Endothelial cell (in vitro differentiated cells): ENCODE data around the gene SEC22B. TPM values are rescaled to one million over a fixed set of nuclear protein-coding genes. Genes with fewer than 3 reads are reported as not detected.
"Not testable (repeated sequence)": the region's sequence is repeated elsewhere in the genome, so short reads cannot be mapped to it uniquely, and the experiment has no call there.

ENCODE experiments used
- DNase-seq: peaks from one replicate; pipeline ENCODE4 v3.0.0; 2021; ENCODE audit warnings: low spot score
- H3K27ac Mint-ChIP-seq: one replicate; pipeline ENCODE4 v1.8.0; 2021; ENCODE audit warnings: mixed read lengths, inconsistent platforms; ENCODE audit not compliant: unreplicated experiment
- H3K27me3 Mint-ChIP-seq: one replicate; pipeline ENCODE4 v1.8.0; 2021; ENCODE audit warnings: mild to moderate bottlenecking, moderate library complexity, mixed read lengths, inconsistent platforms; ENCODE audit not compliant: unreplicated experiment
- H3K36me3 Mint-ChIP-seq: one replicate; pipeline ENCODE4 v1.8.0; 2021; ENCODE audit warnings: mild to moderate bottlenecking, low read depth, mixed read lengths, inconsistent platforms; ENCODE audit not compliant: unreplicated experiment
- H3K4me1 Mint-ChIP-seq: one replicate; pipeline ENCODE4 v1.8.0; 2021; ENCODE audit warnings: mild to moderate bottlenecking, mixed read lengths, inconsistent platforms; ENCODE audit not compliant: unreplicated experiment
- H3K4me3 Mint-ChIP-seq: one replicate; pipeline ENCODE4 v1.8.0; 2021; ENCODE audit warnings: mild to moderate bottlenecking, mixed read lengths, inconsistent platforms; ENCODE audit not compliant: unreplicated experiment
- H3K9me3 Mint-ChIP-seq: one replicate; pipeline ENCODE4 v1.8.0; 2021; ENCODE audit warnings: mixed read lengths, inconsistent platforms; ENCODE audit not compliant: unreplicated experiment
- total RNA-seq: library from RNA; stranded (reverse); fragmentation: NEBNext Ultra II Directional; extraction: Animal tissue kit (Norgen Biotek cat#: 25700); gene quantifications from one replicate; pipeline ENCODE4 v1.2.1, GENCODE V29; 2021; ENCODE audit not compliant: unreplicated experiment

SEC22B gene
- total RNA-seq, 1 donor from 2014 or later: 14.0 TPM

GRCh38 chr1:120117371-120118177 lies 58.7 kb downstream of the SEC22B start:
- H3K36me3 Mint-ChIP-seq, H3K9me3 Mint-ChIP-seq, DNase-seq, H3K4me3 Mint-ChIP-seq, H3K27ac Mint-ChIP-seq, H3K27me3 Mint-ChIP-seq, H3K4me1 Mint-ChIP-seq: not testable (repeated sequence)

DNA sequence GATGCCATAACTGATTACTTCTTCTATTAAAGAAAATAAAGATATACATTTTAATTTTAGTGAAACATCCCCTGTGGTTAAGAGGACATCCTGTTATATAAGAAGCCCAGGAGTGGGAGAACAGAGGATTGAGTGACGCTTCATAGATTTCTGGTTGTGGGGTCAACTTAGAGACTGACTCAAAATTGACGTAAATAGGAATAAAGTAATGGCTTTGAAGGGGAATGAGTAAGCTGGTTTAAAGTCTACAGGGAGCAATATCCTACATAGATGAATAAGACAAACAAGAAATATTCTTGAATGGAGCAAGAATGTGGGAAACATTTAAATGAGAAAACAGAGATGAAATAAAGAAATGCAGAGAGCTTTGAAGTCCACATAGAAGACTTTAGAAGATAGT lies 60.2 kb downstream of the SEC22B start:
- not testable (repeated sequence) for H3K4me1 Mint-ChIP-seq, DNase-seq, H3K27me3 Mint-ChIP-seq, H3K27ac Mint-ChIP-seq, H3K36me3 Mint-ChIP-seq, H3K4me3 Mint-ChIP-seq, H3K9me3 Mint-ChIP-seq

DNA sequence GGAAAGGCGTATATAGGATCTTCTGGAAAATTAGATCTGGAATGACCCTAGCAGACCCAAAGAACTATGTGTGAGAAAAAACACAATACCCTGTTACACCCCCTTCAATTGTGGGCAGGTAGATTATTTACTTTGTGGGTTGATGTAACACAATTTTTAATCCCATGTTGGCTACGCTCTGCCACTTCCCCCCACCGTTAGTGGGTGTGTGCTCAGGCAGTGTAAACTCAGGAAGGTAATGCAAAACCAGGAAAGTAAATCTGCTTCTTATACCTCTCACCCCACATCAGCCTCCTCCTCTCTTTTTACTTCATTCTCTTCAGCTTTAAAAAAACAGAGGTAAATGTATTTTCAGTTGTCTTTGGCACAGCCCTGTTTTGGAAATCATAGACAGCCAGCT lies 63.2 kb downstream of the SEC22B start:
- not testable (repeated sequence) for H3K9me3 Mint-ChIP-seq, H3K4me1 Mint-ChIP-seq, DNase-seq, H3K36me3 Mint-ChIP-seq, H3K27me3 Mint-ChIP-seq, H3K27ac Mint-ChIP-seq, H3K4me3 Mint-ChIP-seq

- not testable (repeated sequence) for H3K27ac Mint-ChIP-seq, H3K36me3 Mint-ChIP-seq, H3K4me3 Mint-ChIP-seq, H3K4me1 Mint-ChIP-seq, H3K27me3 Mint-ChIP-seq, DNase-seq, H3K9me3 Mint-ChIP-seq
Measured at GRCh38 chr1:120112212-120112611, 64.1 kb downstream of the SEC22B start.

DNA sequence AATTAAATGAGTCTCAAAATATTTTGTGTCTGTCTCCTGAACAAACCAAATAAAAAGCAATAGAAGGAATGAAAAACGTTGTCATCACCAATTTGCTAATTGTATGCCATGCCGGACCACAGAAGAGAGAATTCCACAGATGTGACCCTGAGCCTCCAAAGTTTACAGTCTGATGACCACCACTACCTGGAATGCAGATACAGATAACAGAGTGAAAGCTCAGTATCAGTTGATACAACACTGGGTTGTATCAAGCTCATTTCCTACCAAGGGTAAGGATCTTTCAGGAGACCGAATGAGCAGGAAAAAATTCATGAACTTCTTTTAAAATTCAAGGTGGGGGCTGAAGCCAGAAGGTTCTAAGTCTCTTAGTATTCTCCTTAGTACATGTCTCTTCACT lies 64.5 kb downstream of the SEC22B start:
- H3K4me1 Mint-ChIP-seq, H3K9me3 Mint-ChIP-seq, H3K4me3 Mint-ChIP-seq, H3K27ac Mint-ChIP-seq, H3K27me3 Mint-ChIP-seq, H3K36me3 Mint-ChIP-seq, DNase-seq: not testable (repeated sequence)

GRCh38 chr1:120111008-120111407 lies 65.3 kb downstream of the SEC22B start:
- not testable (repeated sequence) for H3K9me3 Mint-ChIP-seq, H3K27me3 Mint-ChIP-seq, DNase-seq, H3K27ac Mint-ChIP-seq, H3K4me3 Mint-ChIP-seq, H3K36me3 Mint-ChIP-seq, H3K4me1 Mint-ChIP-seq

- not testable (repeated sequence) for DNase-seq, H3K27me3 Mint-ChIP-seq, H3K9me3 Mint-ChIP-seq, H3K4me1 Mint-ChIP-seq, H3K4me3 Mint-ChIP-seq, H3K36me3 Mint-ChIP-seq, H3K27ac Mint-ChIP-seq
Measured at GRCh38 chr1:120109656-120110055, 66.7 kb downstream of the SEC22B start.

DNA sequence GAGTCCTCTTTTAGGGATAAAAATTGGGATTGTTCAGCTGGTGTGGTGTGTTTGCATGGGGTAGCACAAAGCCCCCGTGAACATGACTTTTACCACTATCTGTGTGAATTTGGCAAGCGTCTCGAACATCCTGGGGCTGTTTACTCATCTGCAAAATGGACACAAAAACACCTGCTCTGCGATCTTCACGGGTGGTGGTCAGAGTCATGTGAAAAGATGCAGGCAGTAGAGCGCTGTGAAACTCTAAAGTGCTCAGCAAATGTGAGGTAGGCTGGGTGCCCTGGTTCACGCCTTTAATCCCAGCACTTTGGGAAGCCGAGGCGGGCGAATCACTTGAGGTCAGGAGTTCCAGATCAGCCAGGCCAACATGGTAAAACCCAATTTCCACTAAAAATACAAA lies 67.1 kb downstream of the SEC22B start:
- not testable (repeated sequence) for DNase-seq, H3K4me1 Mint-ChIP-seq, H3K9me3 Mint-ChIP-seq, H3K27me3 Mint-ChIP-seq, H3K27ac Mint-ChIP-seq, H3K4me3 Mint-ChIP-seq, H3K36me3 Mint-ChIP-seq

GRCh38 chr1:120105288-120105687 lies 71.0 kb downstream of the SEC22B start:
- not testable (repeated sequence) for DNase-seq, H3K9me3 Mint-ChIP-seq, H3K27ac Mint-ChIP-seq, H3K4me3 Mint-ChIP-seq, H3K4me1 Mint-ChIP-seq, H3K27me3 Mint-ChIP-seq, H3K36me3 Mint-ChIP-seq

DNA sequence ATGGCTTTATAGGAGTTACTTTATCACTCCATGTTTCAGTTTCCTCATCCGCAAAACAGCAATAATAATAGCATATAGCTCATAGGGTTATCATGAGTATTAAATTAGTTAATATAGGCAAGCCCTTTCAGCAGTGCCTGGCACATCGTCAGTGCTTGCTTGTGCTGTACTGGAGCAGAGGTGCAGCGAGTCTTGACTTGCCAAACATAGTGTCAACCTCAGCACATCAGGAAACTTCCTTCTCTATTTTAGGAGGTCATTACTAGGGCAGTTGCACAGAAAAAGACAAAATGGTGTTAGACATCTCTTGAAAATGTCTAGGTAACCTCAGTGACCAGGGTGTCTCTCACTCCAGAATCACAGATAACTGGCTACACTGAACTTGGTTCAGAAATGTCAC lies 72.6 kb downstream of the SEC22B start:
- not testable (repeated sequence) for H3K27me3 Mint-ChIP-seq, H3K9me3 Mint-ChIP-seq, H3K4me3 Mint-ChIP-seq, H3K36me3 Mint-ChIP-seq, H3K27ac Mint-ChIP-seq, H3K4me1 Mint-ChIP-seq, DNase-seq

GRCh38 chr1:120101593-120101992 lies 74.7 kb downstream of the SEC22B start:
- not testable (repeated sequence) for H3K4me3 Mint-ChIP-seq, H3K27me3 Mint-ChIP-seq, H3K9me3 Mint-ChIP-seq, H3K36me3 Mint-ChIP-seq, H3K27ac Mint-ChIP-seq, DNase-seq, H3K4me1 Mint-ChIP-seq
